HEK293T (cell line): ENCODE data around the gene GLT8D1.

Experiments used
- BHLHE40 ChIP-seq: fragments of 450-650 bp; IDR thresholded peaks from 2 replicates; pipeline ENCODE4 v1.6.1; 2016; ENCODE audit warnings: mild to moderate bottlenecking, moderate library complexity, borderline replicate concordance
- HDGF ChIP-seq: fragments of 450-650 bp; IDR thresholded peaks from 2 replicates; pipeline ENCODE4 v1.6.1; 2017; ENCODE audit warnings: antibody characterized with exemption, borderline replicate concordance
- SP1 ChIP-seq: fragments of 450-650 bp; IDR thresholded peaks from 2 replicates; pipeline ENCODE4 v1.6.1; 2017
- ZNF384 ChIP-seq: fragments of 450-650 bp; IDR thresholded peaks from 2 replicates; pipeline ENCODE4 v1.6.1; 2016

- TF ChIP-seq HDGF: no peak
- TF ChIP-seq ZNF384: no peak
- TF ChIP-seq SP1: no peak
- TF ChIP-seq BHLHE40: no peak
Observed at GRCh38 chr3:52723935-52724334, 18.3 kb upstream of the GLT8D1 start.
